GM23338 (cell line): Measurements from ENCODE around the gene MDGA2. TPM values are rescaled to one million over a fixed set of nuclear protein-coding genes. Genes with fewer than 3 reads are reported as not detected.

Experiments used
- ATAC-seq: fragments of 200-7000 bp; cut with Tn5 transposase; 3 replicates; pipeline ENCODE4 v1.9.1; 2020
- DNase-seq: peaks from one replicate; pipeline ENCODE4 v3.0.0-alpha.2; 2015; ENCODE audit warnings: low spot score
- H2AFZ ChIP-seq: fragments of 200-600 bp; sonication (generic); 2 replicates; pipeline ENCODE4 v1.8.0; 2016; ENCODE audit warnings: antibody characterized with exemption, mild to moderate bottlenecking, moderate library complexity
- H3F3A ChIP-seq: fragments of 200-600 bp; sonication (generic); replicated peaks from 2 replicates; pipeline ENCODE4 v1.8.0; 2017; ENCODE audit warnings: antibody characterized with exemption, mixed run types, low read depth
- H3K27ac ChIP-seq: fragments of 200-600 bp; sonication (generic); 2 replicates; pipeline ENCODE4 v1.6.1; 2016; ENCODE audit warnings: low read depth
- H3K27me3 ChIP-seq: fragments of 200-600 bp; sonication (generic); 2 replicates; pipeline ENCODE4 v1.8.0; 2016; ENCODE audit warnings: mild to moderate bottlenecking, mixed run types, moderate library complexity; ENCODE audit not compliant: insufficient read depth
- H3K36me3 ChIP-seq: fragments of 200-600 bp; sonication (generic); 2 replicates; pipeline ENCODE4 v1.8.0; 2016; ENCODE audit warnings: mild to moderate bottlenecking; ENCODE audit not compliant: insufficient read depth
- H3K4me1 ChIP-seq: fragments of 200-600 bp; sonication (generic); 2 replicates; pipeline ENCODE4 v1.8.0; 2016; ENCODE audit warnings: mild to moderate bottlenecking, moderate library complexity; ENCODE audit not compliant: insufficient read depth
- H3K4me2 ChIP-seq: fragments of 200-600 bp; sonication (generic); 2 replicates; pipeline ENCODE4 v1.7.1; 2017; ENCODE audit warnings: mixed run types
- H3K4me3 ChIP-seq: fragments of 200-600 bp; sonication (generic); 2 replicates; pipeline ENCODE4 v1.6.1; 2016; ENCODE audit warnings: mixed run types
- H3K79me2 ChIP-seq: fragments of 200-600 bp; sonication (generic); replicated peaks from 2 replicates; pipeline ENCODE4 v1.8.0; 2017; ENCODE audit warnings: mild to moderate bottlenecking; ENCODE audit not compliant: insufficient read depth
- H3K9me2 ChIP-seq: fragments of 200-600 bp; sonication (generic); 2 replicates; pipeline ENCODE4 v1.8.0; 2017; ENCODE audit not compliant: insufficient read depth
- H4K20me1 ChIP-seq: fragments of 200-600 bp; sonication (generic); replicated peaks from 2 replicates; pipeline ENCODE4 v1.8.0; 2017; ENCODE audit warnings: mild to moderate bottlenecking; ENCODE audit not compliant: insufficient read depth
- H3K27ac Mint-ChIP-seq: 2 replicates; pipeline ENCODE4 v1.8.0; 2020; ENCODE audit warnings: inconsistent platforms, mild to moderate bottlenecking, moderate library complexity, mixed read lengths
- H3K27me3 Mint-ChIP-seq: 3 replicates; pipeline ENCODE4 v1.8.0; 2022; ENCODE audit warnings: low read depth, mild to moderate bottlenecking, moderate library complexity, mixed read lengths, inconsistent platforms; ENCODE audit not compliant: insufficient read depth, poor library complexity
- H3K36me3 Mint-ChIP-seq: 3 replicates; pipeline ENCODE4 v1.8.0; 2021; ENCODE audit warnings: low read depth, mild to moderate bottlenecking, inconsistent platforms, moderate library complexity, mixed read lengths
- H3K4me1 Mint-ChIP-seq: 3 replicates; pipeline ENCODE4 v1.8.0; 2020; ENCODE audit warnings: mild to moderate bottlenecking, inconsistent platforms, mixed read lengths
- H3K4me3 Mint-ChIP-seq: 3 replicates; pipeline ENCODE4 v1.8.0; 2021; ENCODE audit warnings: moderate library complexity, mild to moderate bottlenecking, inconsistent platforms, mixed read lengths
- H3K9me3 Mint-ChIP-seq: 3 replicates; pipeline ENCODE4 v1.8.0; 2020; ENCODE audit warnings: moderate library complexity, mild to moderate bottlenecking, inconsistent platforms, mixed read lengths
- CREB1 ChIP-seq: fragments of 250-450 bp; sonication (Bioruptor Pico); IDR thresholded peaks from 2 replicates; pipeline ENCODE4 v1.5.0; 2020; ENCODE audit warnings: low read depth, mild to moderate bottlenecking, moderate library complexity
- EZH2 ChIP-seq: fragments of 200-600 bp; sonication (generic); IDR thresholded peaks from one replicate; pipeline ENCODE4 v1.8.0; 2017; ENCODE audit warnings: antibody characterized with exemption, mild to moderate bottlenecking, low read depth; ENCODE audit not compliant: unreplicated experiment
- EZH2phosphoT487 ChIP-seq: fragments of 200-600 bp; sonication (generic); IDR thresholded peaks from one replicate; pipeline ENCODE4 v1.8.1; 2018; ENCODE audit warnings: antibody characterized with exemption; ENCODE audit not compliant: unreplicated experiment
- JUNB ChIP-seq: IDR thresholded peaks from one replicate; pipeline ENCODE4 v1.6.1; 2016; ENCODE audit warnings: antibody characterized with exemption; ENCODE audit not compliant: unreplicated experiment
- NANOG ChIP-seq: IDR thresholded peaks from 2 replicates; pipeline ENCODE4 v1.6.1; 2016; ENCODE audit warnings: antibody characterized with exemption, borderline replicate concordance
- POLR2AphosphoS5 ChIP-seq: IDR thresholded peaks from 2 replicates; pipeline ENCODE4 v1.6.1; 2016; ENCODE audit warnings: antibody characterized with exemption, low read depth
- STAT1 ChIP-seq: IDR thresholded peaks from one replicate; pipeline ENCODE4 v1.6.1; 2016; ENCODE audit warnings: antibody characterized with exemption; ENCODE audit not compliant: unreplicated experiment
- ZNF114 ChIP-seq: fragments of 250-450 bp; sonication (Bioruptor Pico); IDR thresholded peaks from 2 replicates; pipeline ENCODE4 v1.5.0; 2020; ENCODE audit warnings: mild to moderate bottlenecking, moderate library complexity
- ZNF331 ChIP-seq: fragments of 250-450 bp; sonication (Bioruptor Pico); IDR thresholded peaks from 2 replicates; pipeline ENCODE4 v1.5.0; 2020; ENCODE audit warnings: low read depth, mild to moderate bottlenecking, moderate library complexity
- polyA plus RNA-seq: library from polyadenylated mRNA; unstranded; fragments of >200 nt; fragmentation: Nextera tagmentation; extraction: Ambion mirVana; gene quantifications from 2 replicates; pipeline ENCODE4 v1.2.1, GENCODE V29; 2016
- total RNA-seq: library from RNA; depleted of rRNA; stranded (reverse); fragments of >200 nt; shearing (Covaris generic); gene quantifications from 2 replicates; pipeline ENCODE4 v1.2.3, GENCODE V29; 2014
- TF ChIP-seq, protein P1 (sequence below): IDR thresholded peaks from one replicate; pipeline ENCODE4 v1.6.1; 2018; ENCODE audit warnings: antibody characterized with exemption; ENCODE audit not compliant: unreplicated experiment
- TF ChIP-seq, protein P2 (sequence below): IDR thresholded peaks from 2 replicates; pipeline ENCODE4 v1.6.1; 2016; ENCODE audit warnings: antibody characterized with exemption
- TF ChIP-seq, protein P3 (sequence below): fragments of 250-450 bp; sonication (Bioruptor Pico); IDR thresholded peaks from 2 replicates; pipeline ENCODE4 v1.5.0; 2020; ENCODE audit warnings: mild to moderate bottlenecking, moderate library complexity

The MDGA2 gene
- total and polyA plus RNA-seq, 2 experiments from 2014 or later = 0.68 to 1.7 TPM

DNA sequence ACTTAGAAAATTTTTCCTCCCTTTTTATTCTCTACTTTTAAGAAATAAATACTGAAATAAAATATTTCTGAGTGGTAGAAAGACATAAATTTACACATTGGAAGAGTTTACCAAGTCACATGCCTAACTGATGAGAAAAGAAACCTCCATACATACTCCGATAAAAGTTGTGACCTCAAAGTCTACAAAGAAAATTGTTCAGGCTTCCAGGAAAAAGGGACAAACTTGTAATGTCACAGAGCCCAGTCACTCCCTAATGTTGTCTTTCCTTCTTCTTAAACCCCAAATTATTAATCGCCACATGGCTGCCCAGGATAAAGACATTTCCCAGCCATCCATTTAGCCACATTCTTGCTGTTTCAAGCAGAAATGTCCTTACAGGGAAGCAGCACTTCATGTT, 455.3 kb downstream of the MDGA2 start (continued):
- TF ChIP-seq, protein P1, sequence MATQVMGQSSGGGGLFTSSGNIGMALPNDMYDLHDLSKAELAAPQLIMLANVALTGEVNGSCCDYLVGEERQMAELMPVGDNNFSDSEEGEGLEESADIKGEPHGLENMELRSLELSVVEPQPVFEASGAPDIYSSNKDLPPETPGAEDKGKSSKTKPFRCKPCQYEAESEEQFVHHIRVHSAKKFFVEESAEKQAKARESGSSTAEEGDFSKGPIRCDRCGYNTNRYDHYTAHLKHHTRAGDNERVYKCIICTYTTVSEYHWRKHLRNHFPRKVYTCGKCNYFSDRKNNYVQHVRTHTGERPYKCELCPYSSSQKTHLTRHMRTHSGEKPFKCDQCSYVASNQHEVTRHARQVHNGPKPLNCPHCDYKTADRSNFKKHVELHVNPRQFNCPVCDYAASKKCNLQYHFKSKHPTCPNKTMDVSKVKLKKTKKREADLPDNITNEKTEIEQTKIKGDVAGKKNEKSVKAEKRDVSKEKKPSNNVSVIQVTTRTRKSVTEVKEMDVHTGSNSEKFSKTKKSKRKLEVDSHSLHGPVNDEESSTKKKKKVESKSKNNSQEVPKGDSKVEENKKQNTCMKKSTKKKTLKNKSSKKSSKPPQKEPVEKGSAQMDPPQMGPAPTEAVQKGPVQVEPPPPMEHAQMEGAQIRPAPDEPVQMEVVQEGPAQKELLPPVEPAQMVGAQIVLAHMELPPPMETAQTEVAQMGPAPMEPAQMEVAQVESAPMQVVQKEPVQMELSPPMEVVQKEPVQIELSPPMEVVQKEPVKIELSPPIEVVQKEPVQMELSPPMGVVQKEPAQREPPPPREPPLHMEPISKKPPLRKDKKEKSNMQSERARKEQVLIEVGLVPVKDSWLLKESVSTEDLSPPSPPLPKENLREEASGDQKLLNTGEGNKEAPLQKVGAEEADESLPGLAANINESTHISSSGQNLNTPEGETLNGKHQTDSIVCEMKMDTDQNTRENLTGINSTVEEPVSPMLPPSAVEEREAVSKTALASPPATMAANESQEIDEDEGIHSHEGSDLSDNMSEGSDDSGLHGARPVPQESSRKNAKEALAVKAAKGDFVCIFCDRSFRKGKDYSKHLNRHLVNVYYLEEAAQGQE = no peak
- TF ChIP-seq, protein P2, sequence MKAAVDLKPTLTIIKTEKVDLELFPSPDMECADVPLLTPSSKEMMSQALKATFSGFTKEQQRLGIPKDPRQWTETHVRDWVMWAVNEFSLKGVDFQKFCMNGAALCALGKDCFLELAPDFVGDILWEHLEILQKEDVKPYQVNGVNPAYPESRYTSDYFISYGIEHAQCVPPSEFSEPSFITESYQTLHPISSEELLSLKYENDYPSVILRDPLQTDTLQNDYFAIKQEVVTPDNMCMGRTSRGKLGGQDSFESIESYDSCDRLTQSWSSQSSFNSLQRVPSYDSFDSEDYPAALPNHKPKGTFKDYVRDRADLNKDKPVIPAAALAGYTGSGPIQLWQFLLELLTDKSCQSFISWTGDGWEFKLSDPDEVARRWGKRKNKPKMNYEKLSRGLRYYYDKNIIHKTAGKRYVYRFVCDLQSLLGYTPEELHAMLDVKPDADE = no peak
- TF ChIP-seq ZNF331 (CRISPR knock-in tag) = no peak
- no peak for TF ChIP-seq EZH2phosphoT487
- no peak for TF ChIP-seq NANOG
- no peak for TF ChIP-seq JUNB
- no peak for TF ChIP-seq CREB1 (CRISPR knock-in tag)
- TF ChIP-seq STAT1 = no peak
- TF ChIP-seq EZH2 = no peak
- no peak for TF ChIP-seq POLR2AphosphoS5
- no peak for TF ChIP-seq ZNF114 (CRISPR knock-in tag)

- Mint-ChIP-seq H3K9me3 (no peaks in the 10 kb centered on the region), H3K27me3 (no peaks in the 10 kb centered on the region), H3K36me3 (no peaks in the 10 kb centered on the region), H3K4me3 (no peak overlapping the region), H3K4me1 (no peaks in the 10 kb centered on the region; the same call in 2 of the 3 replicates), H3K27ac (no peak overlapping the region)
- Histone ChIP-seq H3K9me2 (no peaks in the 10 kb centered on the region), H3K79me2 (no peaks in the 10 kb centered on the region), H3K4me1 (no peaks in the 10 kb centered on the region), H3K27ac (no peak overlapping the region), H3K36me3 (no peaks in the 10 kb centered on the region), H3F3A (no peaks in the 10 kb centered on the region), H2AFZ (no peak overlapping the region), H3K4me3 (no peak overlapping the region), H3K27me3 (no peaks in the 10 kb centered on the region), H3K4me2 (no peak overlapping the region), H4K20me1 (no peaks in the 10 kb centered on the region)
- ATAC-seq (no peak), DNase-seq (no peak)
- TF ChIP-seq, protein P3, sequence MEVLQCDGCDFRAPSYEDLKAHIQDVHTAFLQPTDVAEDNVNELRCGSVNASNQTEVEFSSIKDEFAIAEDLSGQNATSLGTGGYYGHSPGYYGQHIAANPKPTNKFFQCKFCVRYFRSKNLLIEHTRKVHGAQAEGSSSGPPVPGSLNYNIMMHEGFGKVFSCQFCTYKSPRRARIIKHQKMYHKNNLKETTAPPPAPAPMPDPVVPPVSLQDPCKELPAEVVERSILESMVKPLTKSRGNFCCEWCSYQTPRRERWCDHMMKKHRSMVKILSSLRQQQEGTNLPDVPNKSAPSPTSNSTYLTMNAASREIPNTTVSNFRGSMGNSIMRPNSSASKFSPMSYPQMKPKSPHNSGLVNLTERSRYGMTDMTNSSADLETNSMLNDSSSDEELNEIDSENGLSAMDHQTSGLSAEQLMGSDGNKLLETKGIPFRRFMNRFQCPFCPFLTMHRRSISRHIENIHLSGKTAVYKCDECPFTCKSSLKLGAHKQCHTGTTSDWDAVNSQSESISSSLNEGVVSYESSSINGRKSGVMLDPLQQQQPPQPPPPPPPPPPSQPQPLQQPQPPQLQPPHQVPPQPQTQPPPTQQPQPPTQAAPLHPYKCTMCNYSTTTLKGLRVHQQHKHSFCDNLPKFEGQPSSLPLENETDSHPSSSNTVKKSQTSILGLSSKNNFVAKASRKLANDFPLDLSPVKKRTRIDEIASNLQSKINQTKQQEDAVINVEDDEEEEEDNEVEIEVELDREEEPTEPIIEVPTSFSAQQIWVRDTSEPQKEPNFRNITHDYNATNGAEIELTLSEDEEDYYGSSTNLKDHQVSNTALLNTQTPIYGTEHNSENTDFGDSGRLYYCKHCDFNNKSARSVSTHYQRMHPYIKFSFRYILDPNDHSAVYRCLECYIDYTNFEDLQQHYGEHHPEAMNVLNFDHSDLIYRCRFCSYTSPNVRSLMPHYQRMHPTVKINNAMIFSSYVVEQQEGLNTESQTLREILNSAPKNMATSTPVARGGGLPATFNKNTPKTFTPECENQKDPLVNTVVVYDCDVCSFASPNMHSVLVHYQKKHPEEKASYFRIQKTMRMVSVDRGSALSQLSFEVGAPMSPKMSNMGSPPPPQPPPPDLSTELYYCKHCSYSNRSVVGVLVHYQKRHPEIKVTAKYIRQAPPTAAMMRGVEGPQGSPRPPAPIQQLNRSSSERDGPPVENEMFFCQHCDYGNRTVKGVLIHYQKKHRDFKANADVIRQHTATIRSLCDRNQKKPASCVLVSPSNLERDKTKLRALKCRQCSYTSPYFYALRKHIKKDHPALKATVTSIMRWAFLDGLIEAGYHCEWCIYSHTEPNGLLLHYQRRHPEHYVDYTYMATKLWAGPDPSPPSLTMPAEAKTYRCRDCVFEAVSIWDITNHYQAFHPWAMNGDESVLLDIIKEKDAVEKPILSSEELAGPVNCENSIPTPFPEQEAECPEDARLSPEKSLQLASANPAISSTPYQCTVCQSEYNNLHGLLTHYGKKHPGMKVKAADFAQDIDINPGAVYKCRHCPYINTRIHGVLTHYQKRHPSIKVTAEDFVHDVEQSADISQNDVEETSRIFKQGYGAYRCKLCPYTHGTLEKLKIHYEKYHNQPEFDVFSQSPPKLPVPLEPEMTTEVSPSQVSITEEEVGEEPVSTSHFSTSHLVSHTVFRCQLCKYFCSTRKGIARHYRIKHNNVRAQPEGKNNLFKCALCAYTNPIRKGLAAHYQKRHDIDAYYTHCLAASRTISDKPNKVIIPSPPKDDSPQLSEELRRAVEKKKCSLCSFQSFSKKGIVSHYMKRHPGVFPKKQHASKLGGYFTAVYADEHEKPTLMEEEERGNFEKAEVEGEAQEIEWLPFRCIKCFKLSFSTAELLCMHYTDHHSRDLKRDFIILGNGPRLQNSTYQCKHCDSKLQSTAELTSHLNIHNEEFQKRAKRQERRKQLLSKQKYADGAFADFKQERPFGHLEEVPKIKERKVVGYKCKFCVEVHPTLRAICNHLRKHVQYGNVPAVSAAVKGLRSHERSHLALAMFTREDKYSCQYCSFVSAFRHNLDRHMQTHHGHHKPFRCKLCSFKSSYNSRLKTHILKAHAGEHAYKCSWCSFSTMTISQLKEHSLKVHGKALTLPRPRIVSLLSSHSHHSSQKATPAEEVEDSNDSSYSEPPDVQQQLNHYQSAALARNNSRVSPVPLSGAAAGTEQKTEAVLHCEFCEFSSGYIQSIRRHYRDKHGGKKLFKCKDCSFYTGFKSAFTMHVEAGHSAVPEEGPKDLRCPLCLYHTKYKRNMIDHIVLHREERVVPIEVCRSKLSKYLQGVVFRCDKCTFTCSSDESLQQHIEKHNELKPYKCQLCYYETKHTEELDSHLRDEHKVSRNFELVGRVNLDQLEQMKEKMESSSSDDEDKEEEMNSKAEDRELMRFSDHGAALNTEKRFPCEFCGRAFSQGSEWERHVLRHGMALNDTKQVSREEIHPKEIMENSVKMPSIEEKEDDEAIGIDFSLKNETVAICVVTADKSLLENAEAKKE (CRISPR knock-in tag) = no peak
- TF ChIP-seq, protein P2 = no peak
- no peak for TF ChIP-seq STAT1
- no peak for TF ChIP-seq POLR2AphosphoS5
- TF ChIP-seq JUNB = no peak
- no peak for TF ChIP-seq CREB1 (CRISPR knock-in tag)
- TF ChIP-seq NANOG = no peak
- TF ChIP-seq ZNF114 (CRISPR knock-in tag) = no peak
- TF ChIP-seq EZH2phosphoT487 = no peak
- no peak for TF ChIP-seq EZH2
Measured at GRCh38 chr14:47211263-47211662, 464.1 kb downstream of the MDGA2 start.
